ENCODE data around the gene WTAP. TPM values are rescaled to one million over a fixed set of nuclear protein-coding genes. Genes with fewer than 3 reads are reported as not detected.

The WTAP gene
- total and polyA plus RNA-seq, 2 of the 8 experiments (the other 6 are each of a cell fraction or from before 2014, with no cell fraction given) = 32.6 to 120 TPM

- Histone ChIP-seq H3K9ac (replicated peaks in 1 of 4; ENCODE audit: extremely low read depth in 1 of 4, low read depth in 3 of 4, low read length in 3 of 4) (peak overlapping the region in 2 of 4 experiments; percentile 57 to 61; a peak in 5 of 7 replicates), H3K79me2 (ENCODE audit: control insufficient read depth in 1 of 2, insufficient read depth in 2 of 2, low read length in 2 of 2) (peaks cover 61 to 91% of the 10 kb centered on the region in 2 experiments)
Measured at GRCh38 chr6:159729598-159730331, 2.5 kb downstream of the WTAP start.

More at GRCh38 chr6:159729598-159730331, 2.5 kb downstream of the WTAP start:
- no peaks in the 10 kb centered on the region for H3K27me3 ChIP-seq (replicated peaks in 1 of 4; ENCODE audit: control insufficient read depth in 3 of 4, extremely low read depth in 1 of 4, insufficient read depth in 3 of 4, low read length in 3 of 4)
- H3K4ac ChIP-seq (replicated peaks; ENCODE audit: insufficient read length, low read depth, low read length) = no peak overlapping the region
- WGBS, 2 experiments (ENCODE audit: extremely low coverage in 1 of 2, insufficient coverage in 1 of 2, insufficient read length in 1 of 2, insufficient replicate concordance in 2 of 2, low coverage in 1 of 2, low lambda C conversion rate in 2 of 2, missing lambda C conversion rate in 1 of 2) = 72% methylated on average over 4 of the region's 4 CpGs; no CpG with 5 or more reads in 1 of the 2 experiments
- POLR2A ChIA-PET (ENCODE audit: partially characterized antibody) = interaction anchor here (0.6 to 6.7 kb wide), 12 partner anchors 7 to 218 kb away, joined by 3 to 86 read pairs (median 5); partner anchors contain the start of genes ACAT2, MRPL18, SOD2 and TCP1
- no peak overlapping the region for H4K5ac ChIP-seq (ENCODE audit: insufficient read length, low read depth, low read length)
- H3K9me3 ChIP-seq (ENCODE audit: insufficient read depth in 2 of 2, low read depth in 1 of 2, low read length in 1 of 2) = no peaks in the 10 kb centered on the region
- H3K36me3 ChIP-seq (ENCODE audit: control insufficient read depth in 2 of 4, insufficient read depth in 4 of 4, low read length in 3 of 4) = peaks cover 0 to 14% (median 0%) of the 10 kb centered on the region in 4 experiments; a peak in 2 of 8 replicates
- H2AK5ac ChIP-seq (ENCODE audit: low read depth, low read length) = no peak overlapping the region
- H3K4me2 ChIP-seq (ENCODE audit: insufficient read depth in 1 of 2, low read depth in 2 of 2, low read length in 2 of 2) = peak overlapping the region; percentile 67 to 77
- no peak overlapping the region for H4K91ac ChIP-seq (replicated peaks; ENCODE audit: insufficient read length, low read length)
- no peak overlapping the region for H2BK20ac ChIP-seq (ENCODE audit: low read length)
- no peak overlapping the region for H2BK120ac ChIP-seq (replicated peaks; ENCODE audit: low read depth, low read length)
- TF ChIP-seq EGR1 (IDR thresholded peaks at IDR 0.05; ENCODE audit: borderline replicate concordance, low read depth, low read length) (no peak), TCF12 (IDR thresholded peaks at IDR 0.05; ENCODE audit: low read depth, low read length) (no peak), RFX5 (IDR thresholded peaks at IDR 0.05; ENCODE audit: borderline replicate concordance, low read depth, low read length) (no peak), POLR2A (IDR thresholded peaks at IDR 0.05; ENCODE audit: control extremely low read depth in 1 of 2, low read depth in 2 of 2, low read length in 2 of 2) (0 out of 3 replicates have a peak, but pooled peaks of 1 of the 2 experiments have one; percentile 15)
- peaks cover 20 to 28% of the 10 kb centered on the region in 2 experiments for H4K20me1 ChIP-seq (replicated peaks in 1 of 2; ENCODE audit: control insufficient read depth in 1 of 2, insufficient read depth in 2 of 2, low read length in 2 of 2)
- H3K18ac ChIP-seq (ENCODE audit: extremely low read depth, low read length) = no peak overlapping the region
- FAIRE-seq (no peak), DNase-seq (ENCODE audit: low read depth in 1 of 2, low spot score in 2 of 2) (no peak)
- no peak overlapping the region for H3K23ac ChIP-seq (ENCODE audit: insufficient read length)
- peak overlapping the region; percentile 33 to 99 (median 96); a peak in 7 of 8 replicates for H3K4me3 ChIP-seq (ENCODE audit: extremely low read depth in 1 of 4, insufficient read depth in 2 of 4, low read depth in 3 of 4, low read length in 4 of 4)
- no peak overlapping the region for H4K8ac ChIP-seq (ENCODE audit: extremely low read depth, insufficient read depth, low read length)
- H3K23me2 ChIP-seq (ENCODE audit: low read depth, low read length) = no peaks in the 10 kb centered on the region
- no peak overlapping the region for H2BK5ac ChIP-seq (ENCODE audit: low read depth, low read length)
- no peak overlapping the region for H2BK12ac ChIP-seq (ENCODE audit: low read depth, low read length)
- H2BK15ac ChIP-seq (ENCODE audit: low read length) = no peak overlapping the region
- H3K56ac ChIP-seq (replicated peaks; ENCODE audit: insufficient read length, low read depth, low read length) = no peak overlapping the region
- peaks cover 0 to 5% (median 2%) of the 10 kb centered on the region in 4 experiments; a peak in 3 of 7 replicates for H3K4me1 ChIP-seq (replicated peaks in 1 of 4; ENCODE audit: control insufficient read depth in 3 of 4, insufficient read depth in 4 of 4, low read length in 3 of 4)
- no peaks in the 10 kb centered on the region for H3K79me1 ChIP-seq (ENCODE audit: low read depth, low read length)
- H3K14ac ChIP-seq (ENCODE audit: insufficient read length) = no peak overlapping the region
- H3K27ac ChIP-seq (ENCODE audit: low read depth, low read length) = no peak overlapping the region
- no peak overlapping the region for H2AFZ ChIP-seq (ENCODE audit: low read length)
- CTCF ChIA-PET (ENCODE audit: partially characterized antibody) = interaction anchor here (0.9 to 2.1 kb wide), 5 partner anchors 10 to 38 kb away, joined by 3 to 8 read pairs (median 3); no protein-coding TSS in a partner anchor
